GM12801 (cell line): Measurements from ENCODE around the gene RTN4RL2.

ENCODE experiments used
- CTCF ChIP-seq: IDR thresholded peaks from one replicate; pipeline ENCODE4 v1.5.1; 2011; ENCODE audit warnings: control low read depth; ENCODE audit not compliant: insufficient read length; ENCODE audit errors: extremely low read depth

The RTN4RL2 gene

GRCh38 chr11:57426929-57427726 is 33.2 kb upstream of the RTN4RL2 start, which contains the start of gene SLC43A3:
SLC43A3 (minus strand) TSS chr11:57427121; CDS start chr11:57426172, 949 bp downstream.
- no peak for TF ChIP-seq CTCF

- TF ChIP-seq CTCF, result no peak
Observed at GRCh38 chr11:57427727-57428082, 32.6 kb upstream of the RTN4RL2 start.

GRCh38 chr11:57428643-57429042 is 31.7 kb upstream of the RTN4RL2 start:
- TF ChIP-seq CTCF, result no peak

- no peak for TF ChIP-seq CTCF
Observed at GRCh38 chr11:57429946-57430345, 30.4 kb upstream of the RTN4RL2 start.

- TF ChIP-seq CTCF, result no peak
Observed at GRCh38 chr11:57430952-57431351, 29.4 kb upstream of the RTN4RL2 start.

GRCh38 chr11:57432149-57432561 is 28.2 kb upstream of the RTN4RL2 start:
- TF ChIP-seq CTCF, result no peak

GRCh38 chr11:57432714-57433163 is 27.6 kb upstream of the RTN4RL2 start:
- no peak for TF ChIP-seq CTCF
